K562 treated with DMSO at 1 percent for 24 hours (cell line): ENCODE results near the gene ZNF577. TPM values are rescaled to one million over a fixed set of nuclear protein-coding genes. Genes with fewer than 3 reads are reported as not detected.

Experiments used
- total RNA-seq: library from RNA; unstranded; fragments of 300-600 nt; gene quantifications from 2 replicates; pipeline ENCODE4 v1.2.3, GENCODE V29; 2022; ENCODE audit warnings: low read depth; ENCODE audit not compliant: insufficient read depth

Gene ZNF577
- total RNA-seq: 3.2 and 5.3 TPM in 2 replicates

GRCh38 chr19:51887522-51888498 lies at the start of gene ZNF577:
TSS of gene ZNF577 (minus strand) at chr19:51887951. CDS start at chr19:51880382, 7,569 bp downstream.

GRCh38 chr19:51926784-51927741 lies 39.3 kb upstream of the ZNF577 start, which contains the start of gene ZNF613:
TSS of gene ZNF613 (plus strand) at chr19:51927472. CDS start at chr19:51936221, 8,749 bp downstream.

GRCh38 chr19:51904331-51905165 lies 16.8 kb upstream of the ZNF577 start, which contains the start of gene ZNF649:
TSS of gene ZNF649 (minus strand) at chr19:51905017. CDS start at chr19:51900107, 4,910 bp downstream.

Other genes starting within 250 kb of the ZNF577 start
- gene SIGLEC14, start 241.1 kb downstream of the ZNF577 start, total RNA-seq: 0.49 and 0.56 TPM in 2 replicates
- gene SPACA6, start 194.6 kb downstream of the ZNF577 start, total RNA-seq: 11.1 and 29.9 TPM in 2 replicates
- not detected in 2 replicates for gene HAS1, start 164.0 kb downstream of the ZNF577 start, total RNA-seq
- 0.50 and 0.93 TPM in 2 replicates for gene FPR1, start 136.1 kb downstream of the ZNF577 start, total RNA-seq
- gene FPR2, start 126.8 kb downstream of the ZNF577 start, total RNA-seq: 1.2 TPM in 1 of 2 replicates, not detected in the other
- 0.31 and 0.46 TPM in 2 replicates for gene FPR3, start 92.8 kb downstream of the ZNF577 start, total RNA-seq
- gene ZNF649, start 17.1 kb upstream of the ZNF577 start, total RNA-seq: 2.2 TPM in 2 replicates
- 1.4 and 3.1 TPM in 2 replicates for gene ZNF613, start 39.5 kb upstream of the ZNF577 start, total RNA-seq
- gene ZNF350, start 98.9 kb upstream of the ZNF577 start, total RNA-seq: 1.5 and 3.0 TPM in 2 replicates
- gene ZNF615, start 120.3 kb upstream of the ZNF577 start, total RNA-seq: 2.5 and 3.9 TPM in 2 replicates
- 2.6 and 3.5 TPM in 2 replicates for gene ZNF614, start 140.4 kb upstream of the ZNF577 start, total RNA-seq
- 1.7 and 2.7 TPM in 2 replicates for gene ZNF432, start 160.9 kb upstream of the ZNF577 start, total RNA-seq
- gene ZNF841, start 207.8 kb upstream of the ZNF577 start, total RNA-seq: 3.5 and 4.8 TPM in 2 replicates